GM12891 (cell line): ENCODE measurements around the gene SYNE1.

ENCODE experiments used
- PAX5 ChIP-seq: IDR thresholded peaks from 2 replicates; pipeline ENCODE4 v1.6.1; 2011; ENCODE audit warnings: low read length, moderate library complexity, mild to moderate bottlenecking; ENCODE audit not compliant: insufficient read depth, severe bottlenecking
- POLR2A ChIP-seq: IDR thresholded peaks from 2 replicates; pipeline ENCODE4 v1.6.1; 2011; ENCODE audit warnings: low read depth, low read length, control low read depth

DNA sequence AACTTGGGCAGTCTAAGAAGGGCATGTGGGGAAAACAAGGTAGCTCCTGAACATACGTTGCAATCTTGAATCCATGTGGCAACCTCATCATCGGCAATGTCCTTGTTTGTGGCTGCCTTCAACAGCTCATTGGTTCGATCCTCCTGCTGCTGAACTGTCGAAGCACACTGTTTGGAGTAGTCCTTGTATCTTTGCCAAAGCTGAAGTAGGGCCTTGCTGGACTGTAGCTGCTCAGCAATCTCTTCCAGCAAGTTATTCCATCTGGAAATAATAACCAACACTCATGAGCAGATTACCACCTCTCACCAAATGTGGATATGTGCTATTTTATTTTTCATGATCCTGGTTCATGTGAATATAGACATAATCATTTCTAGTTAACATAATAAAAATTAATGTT lies 416.4 kb downstream of the SYNE1 start:
- no peak for TF ChIP-seq POLR2A
- no peak for TF ChIP-seq PAX5
